ENCODE measurements around the gene NAT9. TPM values are rescaled to one million over a fixed set of nuclear protein-coding genes. Genes with fewer than 3 reads are reported as not detected.

NAT9 gene
- total and polyA plus RNA-seq, 11 donors, result 7.9 to 36.6 (median 18.2) TPM

GRCh38 chr17:74779948-74780400, 3.8 kb upstream of the NAT9 start:
- H3K27me3 ChIP-seq, result no peaks in the 10 kb centered on the region
- peaks cover 0 to 54% (median 16%) of the 10 kb centered on the region in 12 donors for H3K4me1 ChIP-seq
- DNase-seq (peak in 3 of 5 donors; percentile 46 to 75 (median 51)), ATAC-seq (peak in 3 of 4 donors; percentile 15 to 48 (median 41))
- WGBS, 4 donors, result 68 to 75% (median 72%) methylated on average over 11 of the region's 11 CpGs
- intact Hi-C loops (cut with DNase I), result loop anchor here in 2 of 10 donors (5.0 to 10.0 kb wide), 3 partner anchors 33 to 55 kb away; partner anchors contain the start of gene NHERF1 (in 1 of the 2)
- no peaks in the 10 kb centered on the region for H3K9me3 ChIP-seq
- peaks cover 0 to 27% (median 5%) of the 10 kb centered on the region in 9 donors for H3K36me3 ChIP-seq
- no peak overlapping the region for H3K4me3 ChIP-seq
- no peak for TF ChIP-seq POLR2A (IDR thresholded peaks at IDR 0.05)
- TF ChIP-seq, protein P1, sequence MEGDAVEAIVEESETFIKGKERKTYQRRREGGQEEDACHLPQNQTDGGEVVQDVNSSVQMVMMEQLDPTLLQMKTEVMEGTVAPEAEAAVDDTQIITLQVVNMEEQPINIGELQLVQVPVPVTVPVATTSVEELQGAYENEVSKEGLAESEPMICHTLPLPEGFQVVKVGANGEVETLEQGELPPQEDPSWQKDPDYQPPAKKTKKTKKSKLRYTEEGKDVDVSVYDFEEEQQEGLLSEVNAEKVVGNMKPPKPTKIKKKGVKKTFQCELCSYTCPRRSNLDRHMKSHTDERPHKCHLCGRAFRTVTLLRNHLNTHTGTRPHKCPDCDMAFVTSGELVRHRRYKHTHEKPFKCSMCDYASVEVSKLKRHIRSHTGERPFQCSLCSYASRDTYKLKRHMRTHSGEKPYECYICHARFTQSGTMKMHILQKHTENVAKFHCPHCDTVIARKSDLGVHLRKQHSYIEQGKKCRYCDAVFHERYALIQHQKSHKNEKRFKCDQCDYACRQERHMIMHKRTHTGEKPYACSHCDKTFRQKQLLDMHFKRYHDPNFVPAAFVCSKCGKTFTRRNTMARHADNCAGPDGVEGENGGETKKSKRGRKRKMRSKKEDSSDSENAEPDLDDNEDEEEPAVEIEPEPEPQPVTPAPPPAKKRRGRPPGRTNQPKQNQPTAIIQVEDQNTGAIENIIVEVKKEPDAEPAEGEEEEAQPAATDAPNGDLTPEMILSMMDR (IDR thresholded peaks at IDR 0.05), result no peak
- peak overlapping the region in 2 of 12 donors; percentile 30 to 92 for H3K27ac ChIP-seq

DNA sequence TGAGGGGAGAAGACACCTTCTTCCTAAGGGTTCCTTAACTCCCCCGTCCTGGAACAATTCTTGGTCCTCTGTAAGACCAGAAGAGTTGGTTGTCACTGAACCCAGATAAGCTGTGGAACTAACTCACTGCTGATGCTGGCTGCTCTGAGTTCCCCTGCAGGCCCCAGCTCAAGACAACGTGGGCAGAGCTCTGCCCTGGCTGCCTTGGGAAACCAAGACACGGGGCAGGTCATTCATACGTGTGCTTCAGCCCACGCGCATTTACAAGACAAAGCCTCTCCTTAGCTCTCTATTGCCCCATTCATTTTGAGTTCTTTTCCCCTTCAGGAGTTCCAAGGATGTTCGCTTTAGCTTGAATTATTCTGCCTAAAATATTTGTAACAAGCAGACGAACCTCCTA, 3.4 kb upstream of the NAT9 start:
- no peaks in the 10 kb centered on the region for H3K9me3 ChIP-seq
- no peak for ATAC-seq
- no peak for DNase-seq
- WGBS, 4 donors, result 83 to 88% (median 86%) methylated on average over 8 of the region's 8 CpGs
- H3K4me3 ChIP-seq, result no peak overlapping the region
- H3K4me1 ChIP-seq, result peaks cover 0 to 59% (median 19%) of the 10 kb centered on the region in 12 donors
- TF ChIP-seq, protein P1 (IDR thresholded peaks at IDR 0.05), result no peak
- TF ChIP-seq POLR2A (IDR thresholded peaks at IDR 0.05), result no peak
- H3K36me3 ChIP-seq, result peaks cover 0 to 25% (median 5%) of the 10 kb centered on the region in 9 donors
- intact Hi-C loops (cut with DNase I), result no loop called here
- peak overlapping the region in 3 of 12 donors; percentile 30 to 92 (median 49) for H3K27ac ChIP-seq
- H3K27me3 ChIP-seq, result no peaks in the 10 kb centered on the region

DNA sequence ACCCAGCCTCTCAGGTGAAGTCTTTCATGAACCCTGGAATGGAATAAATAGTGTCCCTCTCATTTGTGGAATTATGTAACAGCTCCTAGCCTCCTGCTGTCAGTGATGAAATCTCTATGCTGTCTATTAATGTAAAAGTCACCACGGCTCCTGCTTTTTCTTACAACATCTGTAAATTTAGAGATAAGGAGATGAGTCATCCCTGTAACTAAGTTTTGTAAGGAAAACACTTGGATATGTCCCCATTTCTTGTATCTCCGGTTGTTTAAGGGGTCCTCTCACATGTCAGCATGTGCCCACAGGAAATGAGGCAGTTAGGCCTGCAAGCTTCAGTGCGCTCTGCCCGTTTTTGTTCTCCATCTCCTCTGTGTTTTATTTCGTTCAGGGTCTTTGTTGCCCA, 2.8 kb upstream of the NAT9 start:
- Histone ChIP-seq H3K4me1 (peaks cover 0 to 65% (median 19%) of the 10 kb centered on the region in 12 donors), H3K27ac (peak overlapping the region in 1 of 12 donors; percentile 92)
- WGBS, 4 donors, result 63 to 71% (median 67%) methylated on average over 5 of the region's 5 CpGs

GRCh38 chr17:74777901-74778515, 1.9 kb upstream of the NAT9 start:
- Histone ChIP-seq H3K9me3 (no peaks in the 10 kb centered on the region), H3K36me3 (peaks cover 0 to 32% (median 10%) of the 10 kb centered on the region in 9 donors), H3K27me3 (no peaks in the 10 kb centered on the region), H3K4me3 (no peak overlapping the region), H3K27ac (no peak overlapping the region), H3K4me1 (peaks cover 0 to 73% (median 19%) of the 10 kb centered on the region in 12 donors)
- TF ChIP-seq, protein P1 (IDR thresholded peaks at IDR 0.05), result no peak
- TF ChIP-seq POLR2A (IDR thresholded peaks at IDR 0.05), result no peak
- 79 to 91% (median 86%) methylated on average over 6 of the region's 6 CpGs for WGBS, 4 donors
- no peak for ATAC-seq
- intact Hi-C loops (cut with DNase I), result no loop called here
- DNase-seq, result no peak

More for the DNA sequence above, 2.8 kb upstream of the NAT9 start:
- intact Hi-C loops (cut with DNase I), result no loop called here
- no peaks in the 10 kb centered on the region for H3K27me3 ChIP-seq
- H3K4me3 ChIP-seq, result no peak overlapping the region
- no peaks in the 10 kb centered on the region for H3K9me3 ChIP-seq
- DNase-seq (no peak), ATAC-seq (no peak)
- TF ChIP-seq, protein P1 (IDR thresholded peaks at IDR 0.05), result no peak
- TF ChIP-seq POLR2A (IDR thresholded peaks at IDR 0.05), result no peak
- peaks cover 0 to 26% (median 5%) of the 10 kb centered on the region in 9 donors for H3K36me3 ChIP-seq
